ENCODE measurements around the gene SH3BP4. TPM values are rescaled to one million over a fixed set of nuclear protein-coding genes. Genes with fewer than 3 reads are reported as not detected.

The SH3BP4 gene
- total and polyA plus RNA-seq, 10 of the 15 experiments (the other 5 are each of a cell fraction or from before 2014, with no cell fraction given): 0.03 to 0.36 TPM; not detected in 8

GRCh38 chr2:234969306-234970098, 17.7 kb downstream of the SH3BP4 start:
- CTCF ChIA-PET: no interaction called here
- no peak for FAIRE-seq
- H3K27ac ChIP-seq (ENCODE audit: control insufficient read depth, insufficient read depth): no peak overlapping the region
- no peaks in the 10 kb centered on the region for H3K36me3 ChIP-seq (ENCODE audit: control insufficient read depth in 2 of 2, insufficient read depth in 2 of 2, low read length in 1 of 2)
- POLR2A ChIA-PET: no interaction called here
- no peaks in the 10 kb centered on the region for H3K4me1 ChIP-seq (ENCODE audit: control insufficient read depth, insufficient read depth, low read length)
- ATAC-seq: no peak
- no peaks in the 10 kb centered on the region for H3K27me3 ChIP-seq (replicated peaks in 1 of 2; ENCODE audit: control insufficient read depth in 2 of 2, insufficient read depth in 2 of 2, low read length in 1 of 2)
- no peak for DNase-seq (ENCODE audit: low read depth, low spot score)
- no TSS peak for BruUV-seq (replicated peaks)
- no peaks in the 10 kb centered on the region for H3K9me3 ChIP-seq (replicated peaks; ENCODE audit: control insufficient read depth, insufficient read depth, low read length)
- H3K4me2 ChIP-seq (ENCODE audit: control insufficient read depth, insufficient read depth): no peak overlapping the region
- in situ Hi-C loops (cut with MboI): no loop called here
- H2AFZ ChIP-seq (ENCODE audit: control insufficient read depth, low read depth, low read length): no peak overlapping the region
- H3K79me2 ChIP-seq (ENCODE audit: control insufficient read depth, insufficient read depth, low read length): no peaks in the 10 kb centered on the region
- H3K4me3 ChIP-seq: no peak overlapping the region
- 43% methylated on average over 17 of the region's 17 CpGs for WGBS (ENCODE audit: insufficient coverage, insufficient replicate concordance, low lambda C conversion rate, missing lambda C conversion rate)
- TF ChIP-seq, protein P1, sequence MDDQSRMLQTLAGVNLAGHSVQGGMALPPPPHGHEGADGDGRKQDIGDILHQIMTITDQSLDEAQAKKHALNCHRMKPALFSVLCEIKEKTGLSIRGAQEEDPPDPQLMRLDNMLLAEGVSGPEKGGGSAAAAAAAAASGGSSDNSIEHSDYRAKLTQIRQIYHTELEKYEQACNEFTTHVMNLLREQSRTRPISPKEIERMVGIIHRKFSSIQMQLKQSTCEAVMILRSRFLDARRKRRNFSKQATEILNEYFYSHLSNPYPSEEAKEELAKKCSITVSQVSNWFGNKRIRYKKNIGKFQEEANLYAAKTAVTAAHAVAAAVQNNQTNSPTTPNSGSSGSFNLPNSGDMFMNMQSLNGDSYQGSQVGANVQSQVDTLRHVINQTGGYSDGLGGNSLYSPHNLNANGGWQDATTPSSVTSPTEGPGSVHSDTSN (IDR thresholded peaks at IDR 0.05; ENCODE audit: insufficient replicate concordance, low read depth, low read length): peak; percentile 9
- no peak for TF ChIP-seq MXI1 (IDR thresholded peaks at IDR 0.05; ENCODE audit: low read depth, low read length)
- TF ChIP-seq, protein P2, sequence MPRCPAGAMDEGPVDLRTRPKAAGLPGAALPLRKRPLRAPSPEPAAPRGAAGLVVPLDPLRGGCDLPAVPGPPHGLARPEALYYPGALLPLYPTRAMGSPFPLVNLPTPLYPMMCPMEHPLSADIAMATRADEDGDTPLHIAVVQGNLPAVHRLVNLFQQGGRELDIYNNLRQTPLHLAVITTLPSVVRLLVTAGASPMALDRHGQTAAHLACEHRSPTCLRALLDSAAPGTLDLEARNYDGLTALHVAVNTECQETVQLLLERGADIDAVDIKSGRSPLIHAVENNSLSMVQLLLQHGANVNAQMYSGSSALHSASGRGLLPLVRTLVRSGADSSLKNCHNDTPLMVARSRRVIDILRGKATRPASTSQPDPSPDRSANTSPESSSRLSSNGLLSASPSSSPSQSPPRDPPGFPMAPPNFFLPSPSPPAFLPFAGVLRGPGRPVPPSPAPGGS (IDR thresholded peaks at IDR 0.05; ENCODE audit: borderline replicate concordance, insufficient read depth, low read depth, low read length, poor library complexity, severe bottlenecking): peak; percentile 82
- TF ChIP-seq E4F1 (IDR thresholded peaks at IDR 0.05; ENCODE audit: borderline replicate concordance, partially characterized antibody): peak; percentile 20
- no peak for TF ChIP-seq NBN (IDR thresholded peaks at IDR 0.05)
- TF ChIP-seq STAT1 (conservative IDR thresholded peaks at IDR 0.05): no peak
- H3K9ac ChIP-seq (ENCODE audit: control insufficient read depth, insufficient read depth, low read length): no peak overlapping the region
- intact Hi-C loops (cut with micrococcal nuclease; ENCODE audit: unreplicated experiment): no loop called here
- SMC1A ChIA-PET (ENCODE audit: uncharacterized antibody, unreplicated experiment): no interaction called here
- no peaks in the 10 kb centered on the region for H4K20me1 ChIP-seq (ENCODE audit: control insufficient read depth, insufficient read depth)
- RAD21 ChIA-PET (ENCODE audit: unreplicated experiment): no interaction called here

All from GM12878 (cell line).